ENCODE results near the gene THSD1. TPM values are rescaled to one million over a fixed set of nuclear protein-coding genes. Genes with fewer than 3 reads are reported as not detected.
A peak's percentile ranks its signal among the peaks of the same experiment; 100 is the strongest.

Gene THSD1
- total and polyA plus RNA-seq, 10 of the 15 experiments (the other 5 are each of a cell fraction or from before 2014, with no cell fraction given): 0.03 to 0.20 (median 0.13) TPM; not detected in 2

GRCh38 chr13:52455677-52456041, 49.7 kb upstream of the THSD1 start (continued):
- no peak for TF ChIP-seq POU2F2 (IDR thresholded peaks at IDR 0.05; ENCODE audit: borderline replicate concordance, low read depth, low read length)
- no peak for TF ChIP-seq ZBED1 (IDR thresholded peaks at IDR 0.05; ENCODE audit: borderline replicate concordance)
- no peak for TF ChIP-seq MTA2 (IDR thresholded peaks at IDR 0.05; ENCODE audit: low read depth)
- TF ChIP-seq ZNF217 (IDR thresholded peaks at IDR 0.05): no peak
- TF ChIP-seq BRCA1 (IDR thresholded peaks at IDR 0.05; ENCODE audit: low read depth, low read length): no peak
- TF ChIP-seq STAT3 (IDR thresholded peaks at IDR 0.05; ENCODE audit: low read depth, low read length): no peak
- TF ChIP-seq, protein P1, sequence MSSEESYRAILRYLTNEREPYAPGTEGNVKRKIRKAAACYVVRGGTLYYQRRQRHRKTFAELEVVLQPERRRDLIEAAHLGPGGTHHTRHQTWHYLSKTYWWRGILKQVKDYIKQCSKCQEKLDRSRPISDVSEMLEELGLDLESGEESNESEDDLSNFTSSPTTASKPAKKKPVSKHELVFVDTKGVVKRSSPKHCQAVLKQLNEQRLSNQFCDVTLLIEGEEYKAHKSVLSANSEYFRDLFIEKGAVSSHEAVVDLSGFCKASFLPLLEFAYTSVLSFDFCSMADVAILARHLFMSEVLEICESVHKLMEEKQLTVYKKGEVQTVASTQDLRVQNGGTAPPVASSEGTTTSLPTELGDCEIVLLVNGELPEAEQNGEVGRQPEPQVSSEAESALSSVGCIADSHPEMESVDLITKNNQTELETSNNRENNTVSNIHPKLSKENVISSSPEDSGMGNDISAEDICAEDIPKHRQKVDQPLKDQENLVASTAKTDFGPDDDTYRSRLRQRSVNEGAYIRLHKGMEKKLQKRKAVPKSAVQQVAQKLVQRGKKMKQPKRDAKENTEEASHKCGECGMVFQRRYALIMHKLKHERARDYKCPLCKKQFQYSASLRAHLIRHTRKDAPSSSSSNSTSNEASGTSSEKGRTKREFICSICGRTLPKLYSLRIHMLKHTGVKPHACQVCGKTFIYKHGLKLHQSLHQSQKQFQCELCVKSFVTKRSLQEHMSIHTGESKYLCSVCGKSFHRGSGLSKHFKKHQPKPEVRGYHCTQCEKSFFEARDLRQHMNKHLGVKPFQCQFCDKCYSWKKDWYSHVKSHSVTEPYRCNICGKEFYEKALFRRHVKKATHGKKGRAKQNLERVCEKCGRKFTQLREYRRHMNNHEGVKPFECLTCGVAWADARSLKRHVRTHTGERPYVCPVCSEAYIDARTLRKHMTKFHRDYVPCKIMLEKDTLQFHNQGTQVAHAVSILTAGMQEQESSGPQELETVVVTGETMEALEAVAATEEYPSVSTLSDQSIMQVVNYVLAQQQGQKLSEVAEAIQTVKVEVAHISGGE (CRISPR knock-in tag; IDR thresholded peaks at IDR 0.05): no peak
- no peak for TF ChIP-seq RFX5 (IDR thresholded peaks at IDR 0.05; ENCODE audit: low read depth, low read length)
- no peak for TF ChIP-seq NBN (IDR thresholded peaks at IDR 0.05)
- no peak for TF ChIP-seq HDAC2 (IDR thresholded peaks at IDR 0.05)
- TF ChIP-seq MAX (IDR thresholded peaks at IDR 0.05; ENCODE audit: low read depth, low read length): 0 out of 2 replicates have a peak, but pooled peaks have one; percentile 6
- TF ChIP-seq ZBTB33 (IDR thresholded peaks at IDR 0.05): no peak
- TF ChIP-seq, protein P2, sequence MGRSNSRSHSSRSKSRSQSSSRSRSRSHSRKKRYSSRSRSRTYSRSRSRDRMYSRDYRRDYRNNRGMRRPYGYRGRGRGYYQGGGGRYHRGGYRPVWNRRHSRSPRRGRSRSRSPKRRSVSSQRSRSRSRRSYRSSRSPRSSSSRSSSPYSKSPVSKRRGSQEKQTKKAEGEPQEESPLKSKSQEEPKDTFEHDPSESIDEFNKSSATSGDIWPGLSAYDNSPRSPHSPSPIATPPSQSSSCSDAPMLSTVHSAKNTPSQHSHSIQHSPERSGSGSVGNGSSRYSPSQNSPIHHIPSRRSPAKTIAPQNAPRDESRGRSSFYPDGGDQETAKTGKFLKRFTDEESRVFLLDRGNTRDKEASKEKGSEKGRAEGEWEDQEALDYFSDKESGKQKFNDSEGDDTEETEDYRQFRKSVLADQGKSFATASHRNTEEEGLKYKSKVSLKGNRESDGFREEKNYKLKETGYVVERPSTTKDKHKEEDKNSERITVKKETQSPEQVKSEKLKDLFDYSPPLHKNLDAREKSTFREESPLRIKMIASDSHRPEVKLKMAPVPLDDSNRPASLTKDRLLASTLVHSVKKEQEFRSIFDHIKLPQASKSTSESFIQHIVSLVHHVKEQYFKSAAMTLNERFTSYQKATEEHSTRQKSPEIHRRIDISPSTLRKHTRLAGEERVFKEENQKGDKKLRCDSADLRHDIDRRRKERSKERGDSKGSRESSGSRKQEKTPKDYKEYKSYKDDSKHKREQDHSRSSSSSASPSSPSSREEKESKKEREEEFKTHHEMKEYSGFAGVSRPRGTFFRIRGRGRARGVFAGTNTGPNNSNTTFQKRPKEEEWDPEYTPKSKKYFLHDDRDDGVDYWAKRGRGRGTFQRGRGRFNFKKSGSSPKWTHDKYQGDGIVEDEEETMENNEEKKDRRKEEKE (IDR thresholded peaks at IDR 0.05): no peak
- peak; percentile 17 for TF ChIP-seq IKZF1 (conservative IDR thresholded peaks at IDR 0.05)
- no peak for TF ChIP-seq TCF7 (IDR thresholded peaks at IDR 0.05; ENCODE audit: borderline replicate concordance)
- no peak for TF ChIP-seq NR2C2 (IDR thresholded peaks at IDR 0.05; ENCODE audit: borderline replicate concordance, control insufficient read depth, insufficient read length, low read depth)
- no peak for TF ChIP-seq ZNF274 (IDR thresholded peaks at IDR 0.05; ENCODE audit: insufficient read depth, insufficient read length)
- TF ChIP-seq SUPT20H (IDR thresholded peaks at IDR 0.05; ENCODE audit: borderline replicate concordance, control insufficient read depth, low read depth, low read length): no peak
- TF ChIP-seq CHD4 (IDR thresholded peaks at IDR 0.05): no peak
- TF ChIP-seq GATAD2B (conservative IDR thresholded peaks at IDR 0.05; ENCODE audit: low read depth): peak; percentile 88
- TF ChIP-seq, protein P3, sequence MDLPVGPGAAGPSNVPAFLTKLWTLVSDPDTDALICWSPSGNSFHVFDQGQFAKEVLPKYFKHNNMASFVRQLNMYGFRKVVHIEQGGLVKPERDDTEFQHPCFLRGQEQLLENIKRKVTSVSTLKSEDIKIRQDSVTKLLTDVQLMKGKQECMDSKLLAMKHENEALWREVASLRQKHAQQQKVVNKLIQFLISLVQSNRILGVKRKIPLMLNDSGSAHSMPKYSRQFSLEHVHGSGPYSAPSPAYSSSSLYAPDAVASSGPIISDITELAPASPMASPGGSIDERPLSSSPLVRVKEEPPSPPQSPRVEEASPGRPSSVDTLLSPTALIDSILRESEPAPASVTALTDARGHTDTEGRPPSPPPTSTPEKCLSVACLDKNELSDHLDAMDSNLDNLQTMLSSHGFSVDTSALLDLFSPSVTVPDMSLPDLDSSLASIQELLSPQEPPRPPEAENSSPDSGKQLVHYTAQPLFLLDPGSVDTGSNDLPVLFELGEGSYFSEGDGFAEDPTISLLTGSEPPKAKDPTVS (IDR thresholded peaks at IDR 0.05; ENCODE audit: low read depth, low read length): no peak
- no peak for TF ChIP-seq SREBF1 (IDR thresholded peaks at IDR 0.05; ENCODE audit: low read length)
- peak; percentile 6 for TF ChIP-seq RELA (IDR thresholded peaks at IDR 0.05; ENCODE audit: borderline replicate concordance, partially characterized antibody)
- no peak for TF ChIP-seq NFYA (IDR thresholded peaks at IDR 0.05; ENCODE audit: borderline replicate concordance, low read depth, low read length)
